Peyer's patch (tissue), 4 donors: ENCODE measurements around the gene C1QL2. TPM values are rescaled to one million over a fixed set of nuclear protein-coding genes. Genes with fewer than 3 reads are reported as not detected.

Experiments used
- DNase-seq, 3 donors: peaks; one replicate each; pipeline ENCODE4 v3.0.0-alpha.2; 2017 to 2019
- H3K27ac ChIP-seq, 4 donors: fragments of 200-600 bp; sonication (generic); one replicate each; pipeline ENCODE4 v1.5.1; 2016 to 2019
- H3K27me3 ChIP-seq, 2 donors: fragments of 200-600 bp; sonication (generic); one replicate each; pipeline ENCODE4 v1.5.1; 2019
- H3K36me3 ChIP-seq, 3 donors: fragments of 200-600 bp; sonication (generic); one replicate each; pipeline ENCODE4 v1.5.1; 2016 to 2019
- H3K4me1 ChIP-seq, 4 donors: fragments of 200-600 bp; sonication (generic); one replicate each; pipeline ENCODE4 v1.5.1; 2016 to 2019
- H3K4me3 ChIP-seq, 4 donors: fragments of 200-600 bp; sonication (generic); 1 replicate in 3 of 4; 2 replicates in 1 of 4; pipeline ENCODE4 v1.5.1; 2016 to 2019; ENCODE audit warnings: mild to moderate bottlenecking in 1 of 4
- H3K9me3 ChIP-seq, 4 donors: fragments of 200-600 bp; sonication (generic); one replicate each; pipeline ENCODE4 v1.5.1; 2016 to 2019; ENCODE audit warnings: mild to moderate bottlenecking in 1 of 4
- CTCF ChIP-seq, 6 experiments: fragments of 450-650 bp in 4 of 6; fragments of 200-600 bp in 2 of 6; sonication (generic) in 1 of 6; IDR thresholded peaks; one replicate each; pipeline ENCODE4 v1.5.1; 2017 to 2019; ENCODE audit warnings: antibody characterized with exemption in 6 of 6, mild to moderate bottlenecking in 3 of 6, moderate library complexity in 1 of 6
- POLR2A ChIP-seq, 2 donors: fragments of 450-650 bp; IDR thresholded peaks; one replicate each; pipeline ENCODE4 v1.5.1; 2017; ENCODE audit warnings: antibody characterized with exemption in 2 of 2, mild to moderate bottlenecking in 2 of 2, moderate library complexity in 2 of 2
- total RNA-seq, 4 donors: library from RNA; depleted of rRNA; stranded (reverse); fragments of >200 nt; gene quantifications; one replicate each; pipeline ENCODE4 v1.1.0, GENCODE V29; 2016

Gene C1QL2
- total RNA-seq, 4 donors from 2014 or later = not detected

GRCh38 chr2:119119999-119120756 is 38.4 kb downstream of the C1QL2 start:
- H3K9me3 ChIP-seq = no peaks in the 10 kb centered on the region
- no peaks in the 10 kb centered on the region for H3K36me3 ChIP-seq
- no peak overlapping the region for H3K4me3 ChIP-seq
- H3K4me1 ChIP-seq = no peaks in the 10 kb centered on the region
- DNase-seq = no peak
- H3K27ac ChIP-seq = no peak overlapping the region
- no peaks in the 10 kb centered on the region for H3K27me3 ChIP-seq
- no peak for TF ChIP-seq POLR2A (IDR thresholded peaks at IDR 0.05)
- no peak for TF ChIP-seq CTCF (IDR thresholded peaks at IDR 0.05)

GRCh38 chr2:119119076-119119785 is 39.3 kb downstream of the C1QL2 start:
- Histone ChIP-seq H3K27me3 (no peaks in the 10 kb centered on the region), H3K4me1 (no peaks in the 10 kb centered on the region), H3K36me3 (no peaks in the 10 kb centered on the region), H3K4me3 (no peak overlapping the region), H3K9me3 (no peaks in the 10 kb centered on the region), H3K27ac (no peak overlapping the region)
- TF ChIP-seq CTCF (IDR thresholded peaks at IDR 0.05) = no peak
- TF ChIP-seq POLR2A (IDR thresholded peaks at IDR 0.05) = no peak
- no peak for DNase-seq

GRCh38 chr2:119117891-119118882 is 40.4 kb downstream of the C1QL2 start:
- H3K27me3 ChIP-seq = no peaks in the 10 kb centered on the region
- H3K36me3 ChIP-seq = no peaks in the 10 kb centered on the region
- no peak for DNase-seq
- H3K9me3 ChIP-seq = no peaks in the 10 kb centered on the region
- TF ChIP-seq CTCF (IDR thresholded peaks at IDR 0.05) (no peak), POLR2A (IDR thresholded peaks at IDR 0.05) (no peak)
- no peaks in the 10 kb centered on the region for H3K4me1 ChIP-seq
- H3K4me3 ChIP-seq = no peak overlapping the region
- no peak overlapping the region for H3K27ac ChIP-seq

GRCh38 chr2:119117408-119117807 is 41.1 kb downstream of the C1QL2 start:
- no peak overlapping the region for H3K4me3 ChIP-seq
- DNase-seq = no peak

More at GRCh38 chr2:119117408-119117807, 41.1 kb downstream of the C1QL2 start:
- H3K27ac ChIP-seq = no peak overlapping the region
- H3K27me3 ChIP-seq = no peaks in the 10 kb centered on the region
- no peaks in the 10 kb centered on the region for H3K9me3 ChIP-seq
- no peak for TF ChIP-seq POLR2A (IDR thresholded peaks at IDR 0.05)
- TF ChIP-seq CTCF (IDR thresholded peaks at IDR 0.05) = no peak
- H3K36me3 ChIP-seq = no peaks in the 10 kb centered on the region
- H3K4me1 ChIP-seq = no peaks in the 10 kb centered on the region
